A673 (cell line): ENCODE data around the gene ZMYND8.

Experiments
- CTCF ChIP-seq: fragments of 300-800, 200-600 bp; sonication (generic); conservative IDR thresholded peaks from 2 replicates; pipeline ENCODE4 v1.5.1; 2017; ENCODE audit warnings: low read depth, mild to moderate bottlenecking, antibody characterized with exemption, low read length, moderate library complexity, mixed read lengths
- EZH2 ChIP-seq: fragments of 200-600 bp; sonication (generic); IDR thresholded peaks from 2 replicates; pipeline ENCODE4 v1.6.1; 2017; ENCODE audit warnings: borderline replicate concordance, low read depth, mild to moderate bottlenecking, mixed read lengths, antibody characterized with exemption, low read length; ENCODE audit not compliant: poor library complexity, severe bottlenecking

- TF ChIP-seq CTCF (no peak), EZH2 (no peak)
These were observed 75.1 kb downstream of the ZMYND8 start for GRCh38 chr20:47281376-47281775.
